CD4-positive, alpha-beta T cell treated with Interleukin-10 for 1 hour (primary cell): Measurements from ENCODE around the gene CADPS2.

Experiments used
- DNase-seq: peaks from one replicate; pipeline ENCODE4 v3.0.0-alpha.2; 2020

Gene CADPS2

DNA sequence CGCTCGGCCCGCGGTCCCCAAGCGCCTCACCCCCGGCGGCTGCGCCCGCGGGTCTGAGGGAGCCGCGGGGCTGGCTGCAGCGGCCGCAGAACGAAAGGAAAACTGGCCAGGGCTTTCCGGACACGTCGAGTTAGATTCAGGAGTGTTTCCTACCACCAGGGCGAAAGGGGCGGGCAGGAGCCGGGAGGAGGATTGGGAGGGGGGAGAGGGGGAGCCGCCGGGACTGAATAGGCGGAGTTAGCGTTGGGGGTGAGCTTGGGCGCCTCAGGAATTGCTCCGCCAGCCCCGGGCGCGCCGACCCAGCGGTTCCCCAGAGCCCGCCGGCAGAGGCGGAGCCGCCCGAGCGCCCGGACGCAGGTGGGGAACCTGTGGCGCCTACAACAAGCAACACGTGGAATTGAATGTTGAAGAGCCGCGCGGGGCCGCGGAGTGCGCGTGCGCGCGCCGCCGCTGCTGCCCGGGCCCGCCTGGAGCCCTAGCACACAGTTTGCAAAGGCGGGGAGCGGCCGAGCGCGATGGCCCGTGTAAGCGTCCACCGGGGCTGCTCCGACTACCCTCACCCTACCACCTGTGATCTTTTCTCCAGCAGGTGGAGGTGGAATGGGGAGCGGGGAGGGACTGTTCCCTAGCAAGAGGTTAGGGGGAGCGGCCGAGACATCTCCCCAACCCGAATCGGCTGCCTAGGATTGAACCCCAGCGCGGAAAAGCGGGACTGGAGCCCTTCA is at the start of gene CADPS2:
Gene CADPS2 (minus strand): TSS at position 104 of the 725 bp plus-strand sequence. CDS start 123 bp downstream, outside the sequence.
- no peak for DNase-seq

DNA sequence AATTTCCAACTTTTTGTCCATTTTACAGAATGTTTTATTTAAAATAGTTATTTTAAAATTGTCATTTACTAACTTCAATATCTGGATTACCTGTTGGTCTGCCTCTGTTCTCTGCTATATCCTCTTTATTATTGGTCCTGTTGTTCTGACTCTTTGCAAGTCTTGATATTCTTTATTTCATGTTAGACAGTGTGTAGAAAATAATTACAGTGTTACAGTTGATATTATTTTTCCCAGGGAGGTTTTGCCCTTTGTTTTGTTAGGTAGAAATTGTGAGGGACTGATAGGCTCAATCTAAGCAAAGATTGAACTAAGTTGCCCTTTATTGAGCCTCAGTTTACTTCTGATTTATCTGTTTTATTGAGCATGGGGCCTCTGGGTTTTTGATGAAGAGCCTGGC is 49.4 kb upstream of the CADPS2 start:
- no peak for DNase-seq

DNA sequence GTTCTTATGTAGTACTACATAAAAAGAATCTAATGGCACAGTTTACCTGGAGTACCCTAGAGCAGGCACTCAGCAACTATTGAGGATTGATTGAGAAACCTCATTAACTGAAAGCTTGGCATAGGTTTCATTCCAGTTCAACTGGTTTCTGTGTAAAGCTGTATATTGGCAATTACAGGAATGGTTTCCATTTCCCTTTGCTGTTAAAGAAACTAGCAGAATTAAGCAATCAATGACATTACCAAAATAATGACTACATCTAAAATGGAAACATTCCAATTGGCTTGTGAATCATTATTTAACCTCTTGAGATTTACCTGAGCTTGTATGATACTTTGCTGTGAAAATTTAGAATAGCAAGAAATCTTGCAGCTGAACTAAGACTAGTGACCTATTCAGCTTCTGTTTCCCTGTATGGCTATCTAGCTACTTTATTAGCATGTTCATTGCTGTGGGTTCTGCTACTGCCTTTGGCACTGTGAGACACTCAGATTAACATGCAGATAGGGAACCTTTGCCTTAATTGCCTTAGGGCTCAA is 33.5 kb upstream of the CADPS2 start:
- DNase-seq, result no peak

DNA sequence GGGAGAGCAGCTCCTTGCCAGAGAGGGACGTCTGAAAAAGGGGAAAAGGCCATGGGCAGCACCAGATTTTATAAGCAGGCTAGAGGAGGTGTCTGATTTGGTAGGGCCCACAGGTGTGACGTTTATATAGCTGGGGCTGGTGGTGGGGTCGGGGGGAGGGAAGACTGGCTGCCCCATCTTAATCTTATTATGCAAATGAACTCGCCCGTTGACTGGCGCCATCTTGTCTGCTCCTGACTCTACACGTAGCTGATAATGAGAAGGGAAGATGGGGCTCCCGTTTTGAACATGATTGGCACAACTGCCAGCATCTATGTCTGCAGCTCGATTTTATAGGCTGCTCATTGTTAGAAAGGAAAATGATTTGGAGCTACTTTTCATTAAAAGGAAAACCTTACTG is 28.6 kb upstream of the CADPS2 start:
- no peak for DNase-seq

DNA sequence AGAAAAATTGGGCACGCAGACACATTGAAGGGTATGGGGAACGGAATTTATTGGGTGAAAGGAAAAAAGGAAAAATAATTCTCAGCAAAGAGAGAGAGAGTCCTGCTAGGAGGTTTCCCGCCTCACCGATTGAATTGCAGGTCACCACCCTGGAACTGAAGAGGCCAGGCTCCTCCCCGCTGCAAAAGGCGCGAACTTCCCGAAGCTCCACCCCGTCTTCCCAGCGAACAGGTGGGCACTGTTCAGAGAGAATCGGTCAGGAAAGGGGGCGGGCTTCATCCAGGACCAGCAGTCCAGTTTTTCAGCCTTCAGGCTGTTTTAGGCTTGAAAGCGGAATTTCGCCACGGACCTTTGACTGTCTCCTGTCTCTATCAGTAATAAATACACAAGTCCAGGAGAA is 27.3 kb upstream of the CADPS2 start:
- DNase-seq, result no peak

DNA sequence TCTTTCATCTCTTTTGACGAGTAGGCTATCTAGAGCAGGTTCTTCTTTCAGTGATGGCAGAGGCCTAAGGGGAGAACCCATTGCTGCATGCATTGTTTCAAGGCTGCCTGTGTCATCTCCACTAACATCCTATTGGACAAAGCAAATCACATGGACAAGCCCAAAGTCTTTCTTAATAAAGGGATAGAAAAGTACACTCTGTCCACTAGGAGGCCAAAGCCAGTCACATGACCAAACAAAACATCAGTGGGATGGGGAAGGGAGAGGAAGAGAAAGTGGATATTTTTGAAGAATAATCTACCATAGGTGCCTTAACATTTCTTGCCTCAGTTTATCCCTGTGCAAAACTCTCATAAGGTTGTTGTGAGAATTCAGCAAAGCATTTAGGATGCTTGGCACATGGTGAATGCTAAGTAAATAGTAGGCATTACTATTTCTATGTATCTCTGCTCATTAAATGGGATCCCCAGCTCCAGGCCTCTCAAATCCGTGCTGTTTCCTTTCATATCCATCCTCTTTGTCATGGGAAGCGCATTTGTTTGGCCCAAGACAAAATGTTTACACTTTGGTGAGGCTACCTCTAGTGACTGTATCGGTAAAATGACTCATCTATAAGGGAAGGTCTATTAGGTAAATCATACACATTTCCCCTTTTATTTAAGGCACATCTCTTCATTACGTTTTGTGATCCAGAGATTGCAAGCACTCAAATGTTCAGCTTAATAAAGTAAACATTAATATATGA is 16.7 kb upstream of the CADPS2 start:
- no peak for DNase-seq

DNA sequence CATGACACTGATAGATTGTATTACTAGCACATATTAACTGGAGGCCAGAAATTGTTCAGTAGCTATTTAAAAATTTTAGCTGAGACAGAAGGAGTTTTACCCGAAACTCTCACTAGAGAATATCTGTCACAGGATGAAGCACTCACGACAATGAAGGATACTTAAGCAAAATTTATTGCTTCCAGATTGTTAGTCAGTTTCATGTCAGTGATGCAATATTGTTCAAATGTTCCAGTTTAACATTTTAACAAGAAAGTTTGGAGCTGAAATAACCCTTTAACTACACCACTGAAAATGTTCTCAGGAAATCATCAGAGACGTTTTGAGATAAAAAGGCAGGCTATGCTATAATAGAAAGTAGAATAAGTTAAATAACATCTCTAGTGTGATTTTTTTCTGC is 15.0 kb upstream of the CADPS2 start:
- DNase-seq, result no peak

DNA sequence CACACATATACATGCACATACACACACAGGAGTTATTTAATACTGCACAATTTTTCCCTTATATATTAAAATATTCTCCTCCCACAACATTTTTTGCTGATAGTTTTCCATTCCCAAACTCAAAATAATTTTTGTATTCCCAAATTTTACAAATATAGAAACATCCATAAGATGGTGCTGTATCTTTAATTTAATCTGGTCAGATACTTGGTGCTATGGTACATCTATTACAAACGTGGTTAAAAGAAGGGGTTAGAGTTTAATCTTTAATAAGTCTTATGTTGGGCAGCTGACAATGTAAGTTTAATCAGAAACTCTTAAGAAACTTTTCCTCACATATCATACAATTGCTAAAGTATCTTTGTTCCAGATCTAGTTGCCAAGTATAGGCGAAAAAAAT is 10.2 kb upstream of the CADPS2 start:
- DNase-seq, result no peak

DNA sequence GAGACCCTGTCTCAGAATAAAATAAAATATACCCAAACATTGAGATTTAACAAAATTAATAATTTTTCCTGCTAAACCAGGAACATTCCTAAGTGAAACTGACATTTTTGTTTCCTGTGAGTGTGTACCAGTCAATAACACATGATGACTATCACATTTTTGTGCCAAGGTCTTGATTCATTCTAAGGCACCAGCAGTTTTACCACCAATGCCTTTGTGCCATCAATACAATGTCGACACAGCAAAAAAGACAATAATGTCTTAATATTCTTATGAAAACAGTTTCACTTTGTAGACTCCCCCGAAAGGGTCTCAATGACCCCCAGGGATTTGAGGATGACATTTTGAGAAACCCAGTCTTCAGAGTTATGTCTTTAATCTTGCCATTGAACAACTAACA is 7.2 kb upstream of the CADPS2 start:
- no peak for DNase-seq

DNA sequence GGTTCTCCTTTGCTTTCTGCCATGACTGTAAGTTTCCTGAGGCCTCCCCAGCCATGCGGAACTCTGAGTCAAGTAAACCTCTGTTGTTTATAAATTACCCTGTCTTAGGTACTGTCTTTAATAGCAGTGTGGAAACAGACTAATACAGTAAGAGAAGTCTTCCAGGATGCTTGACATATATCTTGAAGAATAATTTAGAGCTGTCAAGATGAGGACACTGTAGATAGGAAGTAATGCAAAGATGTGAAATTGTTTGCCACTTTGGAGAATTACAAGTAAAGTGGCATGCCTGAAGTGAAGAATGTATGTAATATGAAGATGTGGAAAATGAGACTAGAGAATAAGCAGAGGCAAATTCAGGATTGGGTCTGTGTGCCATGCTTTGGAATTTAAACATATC is 2.9 kb upstream of the CADPS2 start:
- DNase-seq, result no peak

DNA sequence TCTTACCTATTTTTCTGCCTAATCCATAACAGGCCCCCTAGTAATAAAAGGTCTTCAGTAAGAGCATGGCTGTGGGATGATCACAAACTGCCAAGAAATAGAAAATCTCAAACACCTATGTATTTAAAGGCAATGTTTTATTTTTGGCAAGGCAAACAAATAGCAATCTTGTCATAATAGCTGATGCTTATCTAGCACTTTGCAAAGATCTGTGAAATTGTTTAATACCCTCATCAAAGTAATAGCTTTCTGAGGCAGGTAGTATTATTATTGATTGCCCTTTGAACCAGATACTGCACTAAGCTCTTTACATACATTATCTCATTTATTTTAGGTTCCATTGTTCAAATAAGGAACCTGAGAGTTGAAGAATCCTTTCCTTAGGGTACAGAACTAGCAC is 1.6 kb upstream of the CADPS2 start:
- DNase-seq, result no peak

DNA sequence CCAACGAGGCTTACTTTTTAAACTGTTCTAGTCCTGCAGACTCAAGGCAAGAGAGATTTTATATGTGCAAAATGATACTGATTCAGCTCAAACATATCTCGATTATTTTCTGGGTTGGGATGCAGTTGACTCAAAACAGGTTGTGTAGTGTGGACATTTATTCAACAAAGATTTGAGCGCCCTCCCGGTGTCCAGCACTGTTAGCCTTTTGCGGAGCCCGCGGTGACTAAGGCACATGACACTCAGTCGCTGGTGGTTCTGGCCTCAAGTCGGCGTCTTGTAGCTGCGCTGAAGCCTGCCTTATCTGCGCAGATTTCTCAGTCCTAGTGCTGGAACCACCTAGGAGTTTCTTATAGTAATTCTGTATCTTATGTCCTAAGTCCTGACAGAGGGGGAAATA is 938 bp upstream of the CADPS2 start:
- DNase-seq, result no peak

DNA sequence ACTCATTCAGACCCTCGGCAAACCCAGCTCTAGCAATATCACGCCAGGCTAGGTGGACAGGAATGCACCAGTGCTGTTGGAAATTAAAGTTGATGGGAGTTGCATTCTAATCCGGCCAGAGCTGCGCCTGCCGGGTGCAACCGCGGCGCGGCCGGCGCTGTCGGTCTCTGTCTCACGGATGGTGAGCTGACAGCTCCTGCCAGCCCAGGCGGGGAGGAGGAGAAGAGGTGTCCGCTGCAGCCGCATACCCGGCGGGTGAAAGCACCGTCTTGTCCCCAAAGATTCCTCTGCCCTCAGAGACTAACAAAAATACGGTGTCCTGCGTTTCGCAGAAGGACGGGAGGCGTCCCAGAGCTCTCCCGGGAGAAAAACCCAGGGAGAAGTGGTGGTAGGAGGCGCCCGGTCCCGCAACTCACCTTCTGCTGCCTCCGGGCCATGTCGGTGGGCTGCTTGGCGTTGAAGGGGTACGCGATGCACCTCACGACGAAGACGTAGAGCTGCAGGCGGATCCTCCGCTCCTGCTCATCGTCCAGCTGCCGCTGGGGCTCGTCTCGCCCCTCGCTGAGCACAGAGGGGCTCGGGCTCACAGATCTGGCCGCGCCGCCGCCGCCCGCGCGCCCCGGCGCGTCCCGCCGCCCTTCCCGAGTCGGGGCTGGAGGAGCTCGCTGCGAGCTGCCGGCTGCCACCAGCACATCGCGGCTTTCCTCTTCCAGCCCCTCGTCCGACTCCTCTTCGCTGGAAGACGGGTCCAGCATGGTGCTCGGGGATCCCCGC is 490 bp downstream of the CADPS2 start:
- DNase-seq, result no peak

DNA sequence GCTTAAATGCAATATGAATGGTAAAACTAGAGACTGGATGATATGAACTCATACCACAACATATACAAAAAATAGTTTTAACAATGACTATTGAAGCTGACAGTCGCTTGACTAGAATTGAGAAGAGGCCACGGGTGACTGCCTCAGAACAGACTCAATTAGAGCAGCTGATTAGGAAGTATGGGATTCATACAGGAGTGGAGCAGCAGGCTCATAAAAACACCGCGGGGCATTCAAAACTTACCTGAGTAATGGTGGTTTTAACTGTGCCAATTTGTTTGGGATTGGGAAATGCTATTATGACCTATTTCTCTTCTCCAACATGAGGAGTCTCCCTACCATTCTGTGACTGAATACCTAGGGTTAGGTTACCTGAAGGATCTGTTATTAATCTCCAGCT is 2.1 kb downstream of the CADPS2 start:
- DNase-seq, result no peak

DNA sequence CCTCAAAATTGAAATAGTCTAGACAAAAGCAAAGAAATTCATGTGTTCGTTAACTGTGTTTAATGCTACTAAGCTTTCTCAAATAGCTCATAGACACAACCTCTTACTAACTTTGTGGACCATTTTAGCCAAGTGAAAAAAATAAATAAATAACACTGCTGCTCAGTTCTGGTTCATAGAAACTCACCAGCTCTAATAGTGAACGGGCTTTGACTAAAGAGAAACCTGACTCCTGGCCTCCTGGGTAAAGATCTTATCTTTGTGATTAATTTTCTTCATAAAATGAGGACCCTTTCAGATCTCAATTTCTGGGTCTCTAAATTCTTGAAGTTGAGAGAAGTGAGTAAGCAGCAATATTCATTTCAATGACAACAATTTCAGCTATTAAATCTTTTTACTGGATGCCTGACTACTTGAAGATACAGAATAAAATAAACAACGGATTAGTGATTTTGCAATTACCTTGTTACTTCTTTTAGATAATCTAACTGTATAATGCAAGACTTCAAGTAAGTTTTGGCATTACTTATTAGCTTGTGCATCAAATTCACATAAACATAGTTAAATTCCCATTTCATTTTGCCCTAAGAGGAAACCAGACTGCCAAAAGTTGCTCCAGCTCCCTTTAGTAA is 3.1 kb downstream of the CADPS2 start:
- no peak for DNase-seq

DNA sequence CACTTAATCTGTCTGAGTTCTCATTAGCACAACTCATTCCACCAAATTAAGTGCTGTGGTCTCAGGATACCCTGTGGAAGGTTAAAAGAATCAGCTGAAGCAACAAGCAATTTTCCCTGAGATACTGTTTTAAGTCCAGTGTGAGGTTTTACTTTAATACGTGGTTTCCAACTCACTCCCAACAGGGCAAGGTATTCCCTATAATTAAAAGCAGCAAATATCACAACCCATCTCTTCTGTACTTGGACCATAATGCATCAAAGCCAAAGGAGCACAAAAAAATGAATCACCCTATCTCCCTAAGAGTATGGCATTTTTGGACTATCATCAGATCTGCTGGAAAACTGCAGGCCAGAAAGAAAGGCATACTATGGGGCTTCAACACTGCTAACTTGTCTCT is 4.9 kb downstream of the CADPS2 start:
- no peak for DNase-seq

DNA sequence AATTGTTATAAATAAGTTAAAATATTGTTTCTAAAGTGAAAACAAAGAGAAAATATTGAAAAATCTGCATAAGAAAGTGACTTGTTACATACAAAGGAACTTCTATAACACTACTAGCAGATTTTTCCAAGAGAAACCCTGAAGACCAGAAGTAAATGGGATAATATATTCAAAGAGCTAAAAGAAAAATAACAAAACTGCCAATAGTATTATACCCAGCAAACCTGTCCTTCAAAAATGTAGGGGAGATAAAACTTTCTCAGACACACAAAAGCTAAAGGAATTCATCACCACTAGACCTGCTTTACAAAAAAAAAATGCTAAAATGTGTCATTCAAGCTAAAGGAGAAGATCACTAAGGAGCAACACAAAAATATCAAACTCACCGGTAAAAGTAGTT is 17.0 kb downstream of the CADPS2 start:
- DNase-seq, result no peak

DNA sequence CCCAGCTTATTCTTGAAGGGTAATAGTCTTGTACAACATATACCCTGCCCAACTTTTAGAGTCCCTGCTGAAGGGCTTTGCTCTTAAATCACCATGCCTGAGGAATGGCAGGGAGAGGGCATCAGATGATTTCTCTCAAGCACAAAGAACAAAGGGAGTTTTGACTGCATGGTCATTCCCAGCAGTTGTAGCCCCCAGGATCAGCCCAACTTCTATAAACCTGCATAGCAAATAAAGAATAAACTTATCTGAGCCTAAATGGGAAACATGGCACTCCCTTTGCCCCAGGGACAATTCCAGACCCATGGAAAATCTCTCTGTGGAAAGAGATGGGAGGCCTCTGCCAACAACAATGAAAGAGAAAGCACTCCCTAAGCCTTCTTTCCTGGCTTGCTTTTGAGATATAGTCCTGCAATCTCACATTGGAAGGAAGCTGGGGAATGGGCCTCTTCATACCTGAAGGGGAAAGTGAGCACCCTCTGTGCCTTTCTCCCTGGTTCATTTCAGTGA is 18.7 kb downstream of the CADPS2 start:
- no peak for DNase-seq

DNA sequence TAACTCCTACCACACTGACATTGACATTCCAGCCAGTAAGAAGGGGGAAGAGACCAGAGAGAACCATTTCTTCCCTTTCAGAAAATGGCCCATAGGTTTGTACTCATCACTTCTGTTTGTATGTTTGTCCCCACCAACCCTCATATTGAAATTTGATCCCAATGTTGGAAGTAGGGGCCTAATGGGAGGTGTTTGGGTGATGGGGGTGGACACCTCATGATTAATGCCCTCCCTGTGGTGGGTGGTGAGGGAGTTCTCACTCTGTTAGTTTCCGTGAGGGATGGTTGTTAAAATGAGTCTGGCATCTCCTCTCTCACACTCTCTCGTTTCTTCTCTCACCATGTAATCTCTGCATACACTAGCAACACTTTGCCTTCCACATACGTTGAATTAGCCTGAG is 21.4 kb downstream of the CADPS2 start:
- DNase-seq, result no peak

DNA sequence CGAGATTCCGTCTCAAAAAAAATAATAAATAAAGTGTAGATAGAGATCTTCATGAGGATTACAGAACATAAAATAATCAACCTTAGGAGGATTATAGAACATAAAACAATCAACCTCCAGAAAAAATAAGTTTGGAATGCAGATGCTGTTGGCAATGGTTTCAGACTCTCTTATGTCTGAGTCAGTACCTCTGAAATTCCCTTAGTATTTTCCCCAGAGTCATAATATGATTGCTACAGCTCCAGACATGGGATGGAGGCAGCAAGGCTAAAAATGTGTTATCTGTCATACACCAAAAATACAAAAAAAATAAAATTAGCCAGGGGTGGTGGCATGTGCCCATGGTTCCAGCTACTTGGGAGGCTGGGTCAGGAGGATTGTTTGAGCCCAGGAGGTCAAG is 22.2 kb downstream of the CADPS2 start:
- DNase-seq, result no peak

DNA sequence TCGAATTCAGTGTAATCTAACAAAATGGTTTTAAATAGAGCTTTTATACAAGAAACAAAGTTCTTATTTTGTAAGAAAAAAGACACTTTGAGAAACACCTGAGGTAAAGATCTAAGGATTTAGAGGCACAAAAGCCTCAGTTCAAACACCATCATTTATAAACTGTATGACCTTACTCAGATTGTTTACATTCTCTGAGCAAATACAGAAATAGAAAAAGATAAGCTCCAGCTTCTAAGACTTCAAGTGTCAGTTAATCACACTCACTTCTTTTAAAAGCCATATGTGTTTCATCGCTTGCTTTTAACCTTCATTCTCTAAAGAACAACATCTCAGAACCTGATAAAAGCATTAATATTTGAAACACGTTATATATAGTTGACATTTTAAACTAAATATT is 27.9 kb downstream of the CADPS2 start:
- no peak for DNase-seq

DNA sequence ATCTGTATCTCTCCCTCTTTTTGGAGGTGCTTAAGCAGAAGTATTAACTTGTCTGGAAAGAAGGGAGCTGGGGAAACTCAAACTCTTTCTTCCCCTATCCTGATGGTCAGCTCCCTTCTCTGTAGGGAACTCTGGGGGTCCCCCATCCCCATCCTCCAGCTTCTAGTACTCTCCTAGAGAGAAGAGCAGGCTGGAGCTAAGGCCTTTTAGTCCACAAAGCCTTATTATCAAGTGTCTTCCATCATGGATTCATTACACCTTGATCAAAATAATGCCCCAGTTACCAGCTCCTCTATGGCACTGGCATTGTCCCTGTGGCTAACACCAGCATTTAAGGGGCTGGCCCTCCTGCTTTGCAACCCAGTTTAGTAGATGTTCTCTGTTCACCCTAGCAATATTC is 35.7 kb downstream of the CADPS2 start:
- no peak for DNase-seq

DNA sequence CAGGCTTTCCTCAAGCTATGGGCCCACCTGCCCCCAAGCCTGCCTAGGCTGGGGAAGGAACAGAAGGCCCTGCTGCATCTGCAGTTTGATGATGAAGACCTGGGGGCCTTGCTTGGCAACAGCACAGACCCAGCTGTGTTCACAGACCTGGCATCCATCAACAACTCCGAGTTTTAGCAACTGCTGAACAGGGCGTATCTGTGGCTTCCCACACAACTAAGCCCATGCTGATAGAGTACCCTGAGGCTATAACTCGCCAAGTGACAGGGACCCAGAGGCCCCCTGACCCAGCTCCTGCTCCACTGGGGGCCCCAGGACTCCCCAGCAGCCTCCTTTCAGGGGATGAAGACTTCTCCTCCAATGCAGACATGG is 36.3 kb downstream of the CADPS2 start:
- no peak for DNase-seq
